ENCODE measurements around the gene CADPS. TPM values are rescaled to one million over a fixed set of nuclear protein-coding genes. Genes with fewer than 3 reads are reported as not detected.

CADPS gene
- polyA plus RNA-seq, 1 donor (not counting 4 experiments of a cell fraction or from before 2014, with no cell fraction given): not detected

DNA sequence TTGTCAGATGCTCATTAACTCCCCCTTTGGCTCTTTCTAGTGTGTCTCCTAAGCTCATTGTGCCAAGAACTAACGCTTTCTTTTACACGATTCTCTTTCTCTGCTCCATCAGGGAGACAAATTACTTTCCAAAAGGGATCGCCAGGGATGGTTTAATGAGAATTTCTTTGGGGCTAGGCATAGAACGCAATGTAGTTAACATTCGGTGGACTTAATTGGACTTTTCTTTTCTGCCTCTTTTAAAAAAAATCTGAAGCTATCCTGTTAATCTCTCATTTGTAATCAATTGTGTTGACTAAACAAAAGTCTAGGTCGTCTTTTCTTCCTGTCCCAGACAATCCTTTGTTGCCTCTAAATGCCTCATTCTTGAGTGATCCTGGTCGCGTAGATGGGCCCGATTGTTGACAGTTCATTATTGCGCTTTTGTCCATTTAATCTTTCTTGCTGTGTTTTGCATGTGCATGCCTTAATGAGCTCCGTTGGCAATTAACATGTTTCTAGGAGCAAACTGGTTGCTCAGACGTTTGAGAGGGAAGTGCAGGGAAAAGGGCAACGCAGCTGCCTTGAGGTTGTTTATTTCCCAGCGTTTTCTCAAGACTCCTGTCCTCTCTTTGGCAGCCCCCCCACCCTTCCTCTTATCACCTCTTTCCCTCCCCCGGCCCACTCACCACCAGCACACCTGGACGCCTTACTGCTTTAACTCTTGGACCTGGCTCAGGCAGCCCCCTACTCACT, 509.7 kb downstream of the CADPS start:
- H3K4me2 ChIP-seq (ENCODE audit: control insufficient read depth, extremely low read depth, insufficient read depth, low read depth, low read length): no peak overlapping the region
- no peaks in the 10 kb centered on the region for H4K20me1 ChIP-seq (ENCODE audit: control insufficient read depth, extremely low read depth, insufficient read depth, low read length)
- no peak overlapping the region for H3K27ac ChIP-seq (ENCODE audit: control insufficient read depth, insufficient read depth, low read length)
- H3K9me3 ChIP-seq (ENCODE audit: control insufficient read depth, low read depth, low read length): no peaks in the 10 kb centered on the region
- no peak overlapping the region for H3K4me3 ChIP-seq (ENCODE audit: control insufficient read depth in 2 of 3, extremely low read depth in 1 of 3, insufficient read depth in 2 of 3, low read depth in 1 of 3, low read length in 3 of 3)
- H3K9ac ChIP-seq (ENCODE audit: control insufficient read depth, extremely low read depth, insufficient read depth, low read length): no peak overlapping the region
- dilution Hi-C loops (cut with MboI; ENCODE audit: extremely low pct_ligation_motif_present, low sequenced_read_pairs): no loop called here
- DNase-seq (ENCODE audit: low read depth, low spot score): no peak
- TF ChIP-seq, protein P1, sequence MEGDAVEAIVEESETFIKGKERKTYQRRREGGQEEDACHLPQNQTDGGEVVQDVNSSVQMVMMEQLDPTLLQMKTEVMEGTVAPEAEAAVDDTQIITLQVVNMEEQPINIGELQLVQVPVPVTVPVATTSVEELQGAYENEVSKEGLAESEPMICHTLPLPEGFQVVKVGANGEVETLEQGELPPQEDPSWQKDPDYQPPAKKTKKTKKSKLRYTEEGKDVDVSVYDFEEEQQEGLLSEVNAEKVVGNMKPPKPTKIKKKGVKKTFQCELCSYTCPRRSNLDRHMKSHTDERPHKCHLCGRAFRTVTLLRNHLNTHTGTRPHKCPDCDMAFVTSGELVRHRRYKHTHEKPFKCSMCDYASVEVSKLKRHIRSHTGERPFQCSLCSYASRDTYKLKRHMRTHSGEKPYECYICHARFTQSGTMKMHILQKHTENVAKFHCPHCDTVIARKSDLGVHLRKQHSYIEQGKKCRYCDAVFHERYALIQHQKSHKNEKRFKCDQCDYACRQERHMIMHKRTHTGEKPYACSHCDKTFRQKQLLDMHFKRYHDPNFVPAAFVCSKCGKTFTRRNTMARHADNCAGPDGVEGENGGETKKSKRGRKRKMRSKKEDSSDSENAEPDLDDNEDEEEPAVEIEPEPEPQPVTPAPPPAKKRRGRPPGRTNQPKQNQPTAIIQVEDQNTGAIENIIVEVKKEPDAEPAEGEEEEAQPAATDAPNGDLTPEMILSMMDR (optimal IDR thresholded peaks at IDR 0.05 in 1 of 3, IDR thresholded peaks at IDR 0.05 in 1 of 3, conservative IDR thresholded peaks at IDR 0.05 in 1 of 3; ENCODE audit: extremely low read depth in 1 of 3, insufficient read depth in 2 of 3, low read length in 3 of 3): no peak
- no peak for TF ChIP-seq EZH2 (IDR thresholded peaks at IDR 0.05; ENCODE audit: low read length)
- no peak for FAIRE-seq
- peaks cover 49% of the 10 kb centered on the region for H3K27me3 ChIP-seq (ENCODE audit: control insufficient read depth, extremely low read depth, insufficient read depth, low read length)
- H3K4me1 ChIP-seq (ENCODE audit: control insufficient read depth, extremely low read depth, insufficient read depth, low read length): peaks cover 5% of the 10 kb centered on the region
- no peaks in the 10 kb centered on the region for H3K9me1 ChIP-seq (ENCODE audit: control insufficient read depth, extremely low read depth, insufficient read depth, low read length)
- H3K36me3 ChIP-seq (ENCODE audit: control insufficient read depth in 2 of 2, extremely low read depth in 1 of 2, insufficient read depth in 2 of 2, low read length in 2 of 2): no peaks in the 10 kb centered on the region
- H3K79me2 ChIP-seq (ENCODE audit: control insufficient read depth, insufficient read depth, low read length): no peaks in the 10 kb centered on the region
- no peak overlapping the region for H2AFZ ChIP-seq (ENCODE audit: control insufficient read depth, low read length)

- TF ChIP-seq, protein P1 (optimal IDR thresholded peaks at IDR 0.05 in 1 of 3, IDR thresholded peaks at IDR 0.05 in 1 of 3, conservative IDR thresholded peaks at IDR 0.05 in 1 of 3; ENCODE audit: extremely low read depth in 1 of 3, insufficient read depth in 2 of 3, low read length in 3 of 3): no peak
- no peak for TF ChIP-seq EZH2 (IDR thresholded peaks at IDR 0.05; ENCODE audit: low read length)
- Histone ChIP-seq H3K4me2 (ENCODE audit: control insufficient read depth, extremely low read depth, insufficient read depth, low read depth, low read length) (no peak overlapping the region), H3K9me3 (ENCODE audit: control insufficient read depth, low read depth, low read length) (no peaks in the 10 kb centered on the region), H3K27ac (ENCODE audit: control insufficient read depth, insufficient read depth, low read length) (no peak overlapping the region), H3K9me1 (ENCODE audit: control insufficient read depth, extremely low read depth, insufficient read depth, low read length) (no peaks in the 10 kb centered on the region), H3K4me1 (ENCODE audit: control insufficient read depth, extremely low read depth, insufficient read depth, low read length) (peaks cover 5% of the 10 kb centered on the region), H3K36me3 (ENCODE audit: control insufficient read depth in 2 of 2, extremely low read depth in 1 of 2, insufficient read depth in 2 of 2, low read length in 2 of 2) (no peaks in the 10 kb centered on the region), H3K4me3 (ENCODE audit: control insufficient read depth in 2 of 3, extremely low read depth in 1 of 3, insufficient read depth in 2 of 3, low read depth in 1 of 3, low read length in 3 of 3) (no peak overlapping the region), H3K27me3 (ENCODE audit: control insufficient read depth, extremely low read depth, insufficient read depth, low read length) (peaks cover 35% of the 10 kb centered on the region), H3K9ac (ENCODE audit: control insufficient read depth, extremely low read depth, insufficient read depth, low read length) (no peak overlapping the region), H3K79me2 (ENCODE audit: control insufficient read depth, insufficient read depth, low read length) (no peaks in the 10 kb centered on the region), H4K20me1 (ENCODE audit: control insufficient read depth, extremely low read depth, insufficient read depth, low read length) (no peaks in the 10 kb centered on the region), H2AFZ (ENCODE audit: control insufficient read depth, low read length) (no peak overlapping the region)
- dilution Hi-C loops (cut with MboI; ENCODE audit: extremely low pct_ligation_motif_present, low sequenced_read_pairs): no loop called here
- DNase-seq (ENCODE audit: low read depth, low spot score) (no peak), FAIRE-seq (no peak)
These were observed 511.0 kb downstream of the CADPS start for GRCh38 chr3:62364191-62364590.
